MM.1S (cell line): ENCODE results near the gene STK17B.

Experiments
- EZH2 ChIP-seq: fragments of 300-600 bp; sonication (generic); optimal IDR thresholded peaks from 2 replicates; pipeline ENCODE3; 2017; ENCODE audit warnings: low read depth, mild to moderate bottlenecking, antibody characterized with exemption, low read length, mixed read lengths
- EZH2phosphoT487 ChIP-seq: fragments of 300-600 bp; sonication (generic); IDR thresholded peaks from 2 replicates; pipeline ENCODE4 v1.6.1; 2018; ENCODE audit warnings: antibody characterized with exemption, low read length
- TF ChIP-seq, protein P1 (sequence below): fragments of 300-600 bp; sonication (generic); IDR thresholded peaks from 2 replicates; pipeline ENCODE4 v1.5.1; 2016; ENCODE audit warnings: antibody characterized with exemption, low read length, mixed read lengths

DNA sequence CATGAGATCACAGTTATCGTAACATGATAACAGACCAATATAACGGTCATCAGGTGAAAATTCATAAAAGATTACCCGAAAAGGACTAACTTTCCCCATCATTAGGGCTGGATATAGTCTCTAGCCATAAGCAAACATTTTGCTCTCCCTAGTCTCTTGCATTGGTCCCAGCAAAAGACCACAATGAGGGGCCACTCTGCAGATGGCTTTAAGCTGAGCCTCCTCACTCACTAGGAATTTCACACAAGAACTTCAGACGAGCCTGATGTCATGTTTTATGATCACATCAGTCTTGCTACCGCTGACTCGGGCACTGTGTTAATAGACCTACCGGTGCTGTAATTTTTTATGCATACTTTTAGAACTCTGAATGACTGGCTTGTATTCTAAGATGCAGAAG, 35.2 kb downstream of the STK17B start:
- TF ChIP-seq, protein P1, sequence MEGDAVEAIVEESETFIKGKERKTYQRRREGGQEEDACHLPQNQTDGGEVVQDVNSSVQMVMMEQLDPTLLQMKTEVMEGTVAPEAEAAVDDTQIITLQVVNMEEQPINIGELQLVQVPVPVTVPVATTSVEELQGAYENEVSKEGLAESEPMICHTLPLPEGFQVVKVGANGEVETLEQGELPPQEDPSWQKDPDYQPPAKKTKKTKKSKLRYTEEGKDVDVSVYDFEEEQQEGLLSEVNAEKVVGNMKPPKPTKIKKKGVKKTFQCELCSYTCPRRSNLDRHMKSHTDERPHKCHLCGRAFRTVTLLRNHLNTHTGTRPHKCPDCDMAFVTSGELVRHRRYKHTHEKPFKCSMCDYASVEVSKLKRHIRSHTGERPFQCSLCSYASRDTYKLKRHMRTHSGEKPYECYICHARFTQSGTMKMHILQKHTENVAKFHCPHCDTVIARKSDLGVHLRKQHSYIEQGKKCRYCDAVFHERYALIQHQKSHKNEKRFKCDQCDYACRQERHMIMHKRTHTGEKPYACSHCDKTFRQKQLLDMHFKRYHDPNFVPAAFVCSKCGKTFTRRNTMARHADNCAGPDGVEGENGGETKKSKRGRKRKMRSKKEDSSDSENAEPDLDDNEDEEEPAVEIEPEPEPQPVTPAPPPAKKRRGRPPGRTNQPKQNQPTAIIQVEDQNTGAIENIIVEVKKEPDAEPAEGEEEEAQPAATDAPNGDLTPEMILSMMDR = no peak
- TF ChIP-seq EZH2 (no peak), EZH2phosphoT487 (no peak)
